C4-2B (cell line): ENCODE results near the gene GADD45A.

ENCODE experiments used
- H3K27ac ChIP-seq: fragments of 450-650 bp; 2 replicates; pipeline ENCODE4 v1.5.1; 2017
- CTCF ChIP-seq: fragments of 450-650 bp; conservative IDR thresholded peaks from 2 replicates; pipeline ENCODE4 v1.5.1; 2017; ENCODE audit warnings: mild to moderate bottlenecking
- ZFX ChIP-seq: fragments of 450-650 bp; IDR thresholded peaks from 2 replicates; pipeline ENCODE4 v1.6.1; 2017

Gene GADD45A

GRCh38 chr1:67646145-67647035 lies 38.6 kb upstream of the GADD45A start:
- H3K27ac ChIP-seq: peak overlapping the region; percentile 73
- TF ChIP-seq ZFX (no peak), CTCF (no peak)

GRCh38 chr1:67647036-67647798 lies 37.8 kb upstream of the GADD45A start:
- H3K27ac ChIP-seq: peak overlapping the region; percentile 73

DNA sequence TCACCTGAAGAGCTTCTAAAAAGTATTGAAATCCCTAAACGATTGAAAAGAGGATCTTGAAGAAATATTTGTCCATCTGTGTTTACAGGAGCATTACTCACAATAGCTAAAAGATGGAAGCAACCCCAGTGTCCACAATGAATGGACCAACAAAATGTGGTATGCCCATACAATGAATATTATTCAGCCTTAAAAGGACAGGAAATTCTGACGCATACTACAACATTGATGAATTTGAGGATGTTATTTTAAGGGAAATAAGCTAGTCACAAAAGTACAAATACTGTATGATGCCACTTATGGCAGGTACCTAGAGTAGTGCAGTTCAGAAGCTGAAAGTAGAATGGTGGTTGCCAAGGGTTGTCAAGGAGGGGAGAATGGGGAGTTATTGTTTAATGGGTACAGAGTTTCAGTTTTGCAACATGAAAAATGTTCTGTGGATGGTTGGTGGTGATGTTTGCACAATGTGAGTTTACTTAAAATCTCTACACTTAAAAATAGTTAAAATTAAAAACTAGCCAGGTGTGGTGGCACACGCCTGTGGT lies 37.1 kb upstream of the GADD45A start:
- H3K27ac ChIP-seq: peak overlapping the region; percentile 73; the same call in 1 of the 2 replicates
- no peak for TF ChIP-seq ZFX
- TF ChIP-seq CTCF: no peak

More at GRCh38 chr1:67647036-67647798, 37.8 kb upstream of the GADD45A start:
- no peak for TF ChIP-seq CTCF
- peak; percentile 25; the same call in 1 of the 2 replicates for TF ChIP-seq ZFX

GRCh38 chr1:67648582-67649326 lies 36.2 kb upstream of the GADD45A start:
- no peak for TF ChIP-seq ZFX
- no peak for TF ChIP-seq CTCF
- no peak overlapping the region for H3K27ac ChIP-seq

DNA sequence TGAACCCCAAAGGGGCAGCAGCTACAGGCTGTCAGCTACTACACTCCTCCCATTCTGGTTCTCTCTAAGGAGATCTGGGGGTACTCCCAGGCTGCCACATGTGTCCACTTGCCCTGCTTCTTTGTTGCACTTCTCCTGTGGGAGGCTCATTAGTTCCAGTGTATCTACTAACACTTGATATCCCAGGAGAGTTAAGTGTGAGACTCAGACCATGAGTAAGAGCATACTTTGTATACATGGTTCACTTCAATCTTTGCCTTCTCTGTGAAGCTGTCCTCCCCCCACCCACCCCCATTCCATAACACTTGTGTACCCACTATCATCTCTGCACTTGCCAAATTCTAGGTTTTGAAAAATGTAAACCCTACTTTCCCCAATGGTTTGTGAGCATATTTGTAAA lies 34.9 kb upstream of the GADD45A start:
- TF ChIP-seq CTCF: no peak
- TF ChIP-seq ZFX: no peak
- H3K27ac ChIP-seq: no peak overlapping the region

DNA sequence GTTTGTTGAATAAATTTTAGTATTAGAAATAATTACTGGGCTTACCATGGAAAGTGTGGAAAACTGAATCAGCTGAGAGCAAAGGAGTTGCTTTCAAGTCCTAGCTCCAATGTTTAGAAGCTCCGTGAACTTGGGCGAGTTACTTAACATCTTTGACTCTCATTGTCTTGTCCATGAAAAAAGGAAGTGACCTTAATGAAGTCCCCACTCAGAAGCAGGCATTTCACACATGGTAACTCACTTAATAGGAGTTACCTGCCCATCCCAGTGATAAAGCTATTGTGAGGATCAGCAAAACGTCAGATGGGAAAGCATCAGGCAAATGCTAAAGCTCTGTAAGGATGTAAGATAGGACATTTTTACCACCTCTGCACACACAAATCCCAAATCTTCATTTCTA lies 34.0 kb upstream of the GADD45A start:
- no peak for TF ChIP-seq CTCF
- no peak for TF ChIP-seq ZFX
- no peak overlapping the region for H3K27ac ChIP-seq
